SHP77 (cell line): ENCODE data around the gene ZSCAN20.

Experiments
- DNase-seq, 2 experiments: peaks; one replicate each; lab custom pipeline; 2025; lab: John Stamatoyannopoulos, UW

Gene ZSCAN20

GRCh38 chr1:33472269-33472980 lies at the start of gene ZSCAN20:
TSS of gene ZSCAN20 (plus strand) at chr1:33472645. CDS start at chr1:33479289, 6,644 bp downstream.
- peak; percentile 97 for DNase-seq

DNA sequence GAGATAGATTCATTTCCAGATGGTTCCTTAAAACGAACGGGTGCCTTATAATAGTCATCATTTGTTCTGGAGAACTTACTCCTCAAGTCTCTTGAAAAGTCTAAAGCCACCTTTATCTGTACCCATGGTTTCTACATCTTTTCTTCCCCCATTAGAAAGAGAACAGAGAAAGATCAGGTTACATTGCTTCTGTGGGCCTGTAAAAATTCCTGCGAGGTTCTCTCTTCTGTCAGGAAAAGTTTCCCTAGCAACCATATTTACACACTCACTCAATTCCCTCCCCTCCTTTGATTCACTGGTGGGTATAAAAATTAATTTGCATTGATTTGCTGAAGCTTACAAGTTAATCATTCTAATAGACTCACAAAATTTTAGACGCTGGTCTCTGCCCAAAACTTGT lies 48.2 kb upstream of the ZSCAN20 start:
- no peak for DNase-seq

- no peak for DNase-seq
Measured at GRCh38 chr1:33424610-33425009, 47.8 kb upstream of the ZSCAN20 start.

GRCh38 chr1:33425900-33426299 lies 46.5 kb upstream of the ZSCAN20 start:
- DNase-seq = no peak

- no peak for DNase-seq
Measured at GRCh38 chr1:33426916-33427315, 45.5 kb upstream of the ZSCAN20 start.

GRCh38 chr1:33428661-33429060 lies 43.8 kb upstream of the ZSCAN20 start:
- DNase-seq = no peak

DNA sequence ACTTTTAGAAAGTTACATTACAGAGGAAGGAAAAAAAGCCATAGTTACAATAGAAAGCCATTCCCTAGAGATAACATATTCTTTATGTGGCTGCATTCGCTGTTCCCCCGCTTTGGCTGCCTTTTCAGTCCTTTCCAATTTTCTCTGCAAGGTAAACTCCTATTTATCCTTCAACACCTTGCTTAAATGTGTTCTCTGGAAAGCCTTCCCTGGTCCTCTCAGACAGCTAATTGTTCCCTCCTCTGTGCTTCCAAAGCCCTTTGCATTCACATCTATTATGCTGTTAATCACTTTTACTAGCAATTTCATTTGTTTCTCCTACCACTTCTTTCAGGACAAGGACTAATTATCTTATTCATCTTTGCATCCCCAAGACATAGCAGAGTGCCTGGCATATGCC lies 43.1 kb upstream of the ZSCAN20 start:
- DNase-seq = no peak

- DNase-seq = no peak
Measured at GRCh38 chr1:33429856-33430691, 42.4 kb upstream of the ZSCAN20 start.

DNA sequence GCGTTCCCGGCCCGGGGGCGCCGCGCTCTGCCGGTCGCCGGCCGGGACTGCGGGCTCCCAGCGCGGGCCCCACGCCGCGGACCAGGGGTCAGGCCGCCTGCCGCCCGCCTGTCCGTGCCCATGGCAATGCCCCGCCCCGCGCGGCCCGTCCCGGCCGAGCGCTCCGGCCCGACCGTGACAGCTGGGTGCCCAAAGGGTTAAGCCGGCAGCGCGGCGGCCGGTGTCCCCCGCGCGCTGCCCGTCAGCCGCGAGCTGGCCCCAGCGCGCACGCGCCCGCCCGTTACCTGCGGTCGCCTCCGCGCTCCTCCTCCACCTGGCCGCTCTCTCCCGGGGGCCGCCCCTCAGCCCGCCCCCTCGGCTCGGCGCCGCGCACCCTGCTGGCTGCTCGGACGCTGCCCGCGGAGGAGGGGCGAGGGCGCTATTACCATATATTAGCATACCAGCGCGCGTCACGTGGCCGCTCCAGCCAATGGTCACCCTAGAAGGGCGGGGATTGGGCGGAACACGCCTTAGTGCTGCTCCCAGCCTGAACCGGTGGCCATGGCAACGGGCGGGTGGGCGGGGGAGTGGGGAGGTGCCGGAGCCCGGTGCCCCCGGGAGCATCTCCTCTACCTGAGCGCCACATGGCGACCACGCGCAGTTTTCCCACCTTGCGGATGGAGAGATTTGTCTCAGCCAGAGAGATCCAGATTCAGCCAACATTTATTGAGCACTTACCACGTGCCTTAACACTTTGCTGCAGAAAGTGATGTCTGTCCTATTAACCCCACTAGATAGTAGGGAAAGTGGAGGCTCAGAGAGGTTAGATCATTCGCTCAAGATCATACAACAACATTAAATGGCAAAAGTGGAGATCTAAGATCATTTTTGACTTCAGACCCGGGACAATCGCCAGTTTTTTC lies 41.5 kb upstream of the ZSCAN20 start, which contains the start of gene PHC2:
Gene PHC2 (minus strand): TSS at position 404 of the 902 bp plus-strand sequence. CDS start 55,556 bp downstream, outside the sequence.
- DNase-seq = peak; percentile 85 to 94

DNA sequence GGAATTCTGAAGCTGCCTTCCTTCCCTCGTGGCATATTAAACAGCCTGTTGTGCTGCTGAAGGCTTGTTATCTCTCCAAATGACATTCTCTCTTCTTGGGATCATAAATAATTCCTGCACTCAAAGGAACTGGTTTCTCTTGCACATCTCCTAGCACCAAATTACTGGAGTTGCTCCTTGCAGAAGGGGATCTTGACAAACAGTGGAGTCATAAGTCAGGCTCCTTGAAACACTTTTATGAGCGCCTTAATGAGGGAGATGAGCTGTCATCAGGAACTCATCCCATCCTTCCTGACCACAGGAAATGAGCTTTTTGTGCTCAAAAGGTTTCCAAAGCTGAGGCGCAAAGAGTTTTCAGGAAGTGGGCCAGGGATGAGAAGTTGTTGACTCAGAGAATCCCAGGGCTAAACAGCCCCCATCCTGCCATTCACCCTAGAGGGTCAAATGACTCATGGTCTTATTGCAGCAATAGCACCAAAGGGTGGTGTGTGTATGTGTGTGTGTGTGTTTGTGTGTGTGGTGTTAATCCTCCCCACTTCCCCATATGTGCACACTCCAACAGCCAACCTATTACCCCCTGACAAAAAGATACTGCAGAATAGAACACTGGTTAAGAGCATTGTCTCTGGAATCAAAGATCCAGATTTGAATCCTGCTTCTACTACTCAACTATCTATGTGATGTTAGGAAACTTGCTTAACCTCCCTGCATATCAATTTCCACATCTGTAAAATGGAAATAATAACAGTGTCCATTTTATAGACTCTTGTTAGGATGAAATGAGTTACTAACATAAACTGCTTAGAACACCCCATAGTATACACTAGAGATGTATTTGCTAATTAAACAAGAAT lies 38.7 kb upstream of the ZSCAN20 start:
- DNase-seq = no peak

DNA sequence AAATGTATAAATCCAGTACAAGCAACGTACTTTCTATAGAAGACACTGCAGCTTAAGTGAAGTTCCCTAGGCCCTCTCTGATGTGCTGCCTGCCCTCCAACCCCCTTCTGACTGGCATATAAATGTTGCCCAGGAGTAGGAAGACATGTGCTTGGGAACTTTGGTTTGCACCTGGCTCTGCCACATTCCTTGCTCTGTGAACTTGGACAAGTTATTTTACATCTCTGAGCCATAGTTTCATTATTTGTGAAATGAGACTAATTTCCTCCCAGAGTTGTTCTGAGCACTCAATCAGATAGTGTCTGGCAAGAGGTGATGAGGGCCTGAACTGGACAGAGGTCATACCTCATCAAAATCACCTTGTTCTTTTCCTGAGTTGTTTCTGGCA lies 38.1 kb upstream of the ZSCAN20 start:
- no peak for DNase-seq

- DNase-seq = no peak
Measured at GRCh38 chr1:33435096-33435820, 37.2 kb upstream of the ZSCAN20 start.

- DNase-seq = no peak
Measured at GRCh38 chr1:33436557-33437285, 35.7 kb upstream of the ZSCAN20 start.

- no peak for DNase-seq
Measured at GRCh38 chr1:33438364-33439160, 33.9 kb upstream of the ZSCAN20 start.

- DNase-seq = no peak
Measured at GRCh38 chr1:33439662-33440061, 32.8 kb upstream of the ZSCAN20 start.

DNA sequence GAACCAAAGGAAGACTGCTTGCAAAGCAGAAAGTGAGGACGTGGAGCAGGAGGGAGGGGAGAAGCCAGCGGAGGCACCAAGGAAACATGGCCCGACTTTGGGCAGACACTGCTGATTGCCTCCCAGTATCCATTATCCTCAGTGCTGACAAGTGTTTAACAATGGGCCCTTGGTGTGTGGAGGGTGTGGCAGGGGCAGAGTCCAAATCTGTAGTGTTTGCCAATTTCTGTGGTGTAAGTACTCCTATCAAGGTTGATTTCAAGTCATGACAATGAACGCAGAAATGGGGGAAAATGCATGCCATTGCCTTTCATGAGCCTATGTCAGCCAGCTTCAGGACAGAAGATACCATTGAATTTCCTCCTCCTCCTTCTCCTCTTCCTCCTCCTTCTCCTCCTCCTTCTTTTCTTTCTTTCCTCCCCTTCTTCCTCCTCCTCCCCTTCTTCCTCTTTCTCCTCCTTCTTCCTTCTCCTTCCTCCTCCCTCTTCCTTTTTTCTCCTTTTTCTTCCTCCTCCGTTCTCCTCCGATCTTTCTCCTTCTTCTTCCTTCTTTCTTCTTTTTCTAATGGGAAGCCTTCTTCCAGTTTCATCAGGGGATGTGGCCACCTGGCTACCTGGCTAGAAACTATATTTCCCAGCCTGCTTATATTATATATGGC lies 31.2 kb upstream of the ZSCAN20 start:
- DNase-seq = no peak

DNA sequence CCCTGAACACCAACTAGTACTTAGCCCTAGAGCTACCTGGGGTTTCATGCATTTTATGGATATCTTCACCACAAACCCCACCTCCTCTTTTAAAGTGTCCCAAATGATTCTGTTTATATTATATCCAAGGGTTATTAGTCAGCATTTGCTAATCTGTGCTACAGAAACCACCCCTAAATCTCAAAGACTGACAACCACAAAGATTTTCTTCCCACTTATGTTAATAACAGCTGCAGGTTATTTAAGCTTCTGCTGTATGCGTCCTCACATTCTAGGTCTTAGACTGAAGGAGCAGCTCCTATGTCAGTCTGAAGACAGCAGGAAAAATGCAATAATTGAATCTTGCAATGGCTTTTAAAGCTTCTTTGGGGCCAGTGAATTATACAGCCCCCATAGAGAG lies 30.3 kb upstream of the ZSCAN20 start:
- DNase-seq = no peak

- DNase-seq = no peak
Measured at GRCh38 chr1:33443080-33443704, 29.3 kb upstream of the ZSCAN20 start.
